HK-2 (cell line): ENCODE data around the gene SLC9A9.

Experiments
- DNase-seq: peaks from one replicate; pipeline ENCODE4 v3.0.0-alpha.2; 2018; ENCODE audit not compliant: unreplicated experiment

SLC9A9 gene

GRCh38 chr3:143252931-143253330 is 595.3 kb downstream of the SLC9A9 start:
- no peak for DNase-seq

- DNase-seq: no peak
Measured at GRCh38 chr3:143249014-143249413, 599.3 kb downstream of the SLC9A9 start.

DNA sequence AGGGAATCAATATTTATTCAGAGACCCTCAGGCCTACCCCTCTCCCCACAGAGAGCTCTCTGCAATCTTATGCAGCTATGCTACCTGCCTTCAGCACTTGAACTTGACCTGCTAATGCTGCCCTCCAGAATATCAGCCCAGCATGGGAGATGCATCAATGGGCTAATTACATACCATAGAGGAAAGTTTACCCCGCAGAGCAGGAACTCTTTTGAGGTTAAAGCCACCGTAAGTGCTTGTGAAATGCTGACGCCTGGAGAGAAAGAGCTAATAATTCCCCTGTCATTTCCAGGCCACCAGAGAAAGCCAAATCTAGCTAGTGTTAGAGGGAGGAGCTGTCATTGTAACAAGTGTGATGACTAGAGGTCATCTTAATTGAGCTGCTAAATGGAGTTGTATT is 601.2 kb downstream of the SLC9A9 start:
- no peak for DNase-seq

DNA sequence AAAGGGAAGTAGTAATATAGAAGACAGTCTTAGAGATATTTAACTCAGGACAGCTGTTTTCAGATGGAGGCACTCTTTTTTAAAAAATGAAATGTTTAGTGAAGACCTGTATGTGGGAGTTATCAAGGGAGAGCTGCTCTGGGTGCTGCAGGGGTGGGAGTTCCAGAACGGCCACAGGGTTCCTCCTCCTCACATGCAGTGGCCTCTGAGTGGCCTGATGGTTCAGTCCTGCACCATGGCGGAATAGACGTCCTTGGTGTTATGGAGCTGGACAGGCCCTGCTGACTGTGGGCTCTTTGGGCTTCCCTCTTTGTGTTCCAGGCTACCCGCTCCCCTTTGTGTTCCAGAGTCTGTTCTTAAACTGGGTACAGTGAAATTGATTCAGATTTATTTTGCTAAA is 602.6 kb downstream of the SLC9A9 start:
- no peak for DNase-seq

- DNase-seq: no peak
Measured at GRCh38 chr3:143244516-143245063, 603.7 kb downstream of the SLC9A9 start.

DNA sequence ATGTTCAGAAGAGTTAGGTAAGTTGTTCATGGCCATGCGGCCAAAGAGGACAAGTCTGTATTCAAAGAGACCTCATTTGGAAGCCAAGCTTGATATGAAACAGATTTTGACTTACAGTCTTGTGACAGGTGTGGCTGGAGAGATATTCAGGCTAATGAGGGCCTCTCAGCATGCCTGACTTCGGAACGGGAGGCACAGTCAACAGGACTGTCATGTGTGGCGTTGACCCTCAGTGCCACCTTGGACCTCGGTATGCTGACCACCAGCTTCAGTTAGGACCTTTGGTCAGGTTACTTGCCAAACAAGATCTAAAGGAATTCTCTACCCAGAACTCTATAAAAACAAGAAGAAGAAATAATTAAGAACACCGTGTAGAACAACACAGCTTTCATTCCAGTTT is 604.6 kb downstream of the SLC9A9 start:
- no peak for DNase-seq

DNA sequence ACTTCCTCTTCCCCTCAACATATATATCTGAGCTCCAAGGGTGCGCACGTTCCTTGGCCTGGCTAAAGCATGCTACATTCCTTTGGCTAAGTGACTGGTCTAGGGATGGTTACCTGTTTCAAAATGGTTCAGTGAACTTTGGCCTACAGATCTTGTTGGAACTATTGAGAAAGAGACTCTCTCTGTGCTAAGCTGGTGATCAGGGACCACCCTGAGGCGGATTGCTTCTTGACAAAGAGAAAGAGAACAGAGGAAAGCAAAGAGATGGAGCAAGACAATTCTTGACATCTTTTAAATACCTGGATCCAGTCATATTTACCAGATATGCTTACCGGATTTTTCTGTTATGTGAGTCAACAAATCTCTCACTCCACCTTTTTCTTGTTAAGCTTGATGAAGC is 605.6 kb downstream of the SLC9A9 start:
- no peak for DNase-seq

GRCh38 chr3:143242101-143242500 is 606.2 kb downstream of the SLC9A9 start:
- no peak for DNase-seq

GRCh38 chr3:143241481-143241951 is 606.8 kb downstream of the SLC9A9 start:
- no peak for DNase-seq

GRCh38 chr3:143240886-143241285 is 607.4 kb downstream of the SLC9A9 start:
- DNase-seq: no peak

GRCh38 chr3:143239031-143239430 is 609.2 kb downstream of the SLC9A9 start:
- DNase-seq: no peak

- DNase-seq: no peak
Measured at GRCh38 chr3:143237077-143237627, 611.1 kb downstream of the SLC9A9 start.

GRCh38 chr3:143236226-143236964 is 611.9 kb downstream of the SLC9A9 start:
- no peak for DNase-seq

DNA sequence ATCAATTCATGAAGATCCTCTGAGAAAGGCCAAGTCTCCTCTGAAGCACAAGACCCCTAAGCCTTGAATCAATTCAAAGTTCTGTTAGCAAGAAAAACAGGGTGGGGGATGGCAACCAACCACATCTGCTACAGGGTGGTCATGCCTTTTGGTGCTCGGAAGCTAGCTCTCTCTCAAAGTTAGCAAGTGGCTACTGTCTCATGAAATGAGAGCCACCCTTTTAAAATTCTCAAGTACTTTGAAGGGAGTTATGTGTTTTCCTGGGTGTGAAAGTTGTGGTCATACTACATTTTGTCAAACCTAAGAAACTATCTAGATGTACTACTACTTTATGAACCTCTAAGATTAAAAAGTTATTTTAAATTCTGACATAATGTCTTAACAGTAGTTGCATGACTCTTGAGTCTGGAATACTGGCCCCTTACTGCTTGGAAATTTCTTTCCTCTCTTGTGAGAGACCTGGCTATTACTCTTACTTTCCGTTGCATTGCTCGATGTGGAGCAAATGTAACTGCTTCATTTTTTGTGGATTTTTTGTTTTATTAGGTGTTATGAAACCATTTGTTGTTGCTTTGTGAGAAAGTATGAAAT is 612.6 kb downstream of the SLC9A9 start:
- DNase-seq: no peak

- no peak for DNase-seq
Measured at GRCh38 chr3:143234526-143234925, 613.7 kb downstream of the SLC9A9 start.

DNA sequence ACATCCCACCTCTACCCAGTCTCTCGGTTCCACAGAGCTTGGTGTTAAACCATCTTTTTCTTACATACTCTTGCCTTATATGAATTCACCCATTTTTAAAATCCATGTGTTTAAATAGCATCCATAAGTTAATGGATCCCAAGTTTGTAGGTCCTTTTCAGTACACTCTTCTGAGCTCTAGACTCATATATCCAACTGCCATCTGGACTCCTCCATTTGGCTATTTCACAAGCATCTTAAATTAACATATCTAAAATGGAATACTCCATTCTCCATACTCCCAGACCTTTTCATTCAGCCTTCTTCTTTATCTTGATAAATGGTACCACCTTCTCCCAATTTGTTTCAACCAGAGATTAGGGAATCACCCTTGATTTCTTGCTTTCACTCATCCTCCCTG is 615.3 kb downstream of the SLC9A9 start:
- no peak for DNase-seq

GRCh38 chr3:143228405-143228804 is 619.9 kb downstream of the SLC9A9 start:
- DNase-seq: no peak

DNA sequence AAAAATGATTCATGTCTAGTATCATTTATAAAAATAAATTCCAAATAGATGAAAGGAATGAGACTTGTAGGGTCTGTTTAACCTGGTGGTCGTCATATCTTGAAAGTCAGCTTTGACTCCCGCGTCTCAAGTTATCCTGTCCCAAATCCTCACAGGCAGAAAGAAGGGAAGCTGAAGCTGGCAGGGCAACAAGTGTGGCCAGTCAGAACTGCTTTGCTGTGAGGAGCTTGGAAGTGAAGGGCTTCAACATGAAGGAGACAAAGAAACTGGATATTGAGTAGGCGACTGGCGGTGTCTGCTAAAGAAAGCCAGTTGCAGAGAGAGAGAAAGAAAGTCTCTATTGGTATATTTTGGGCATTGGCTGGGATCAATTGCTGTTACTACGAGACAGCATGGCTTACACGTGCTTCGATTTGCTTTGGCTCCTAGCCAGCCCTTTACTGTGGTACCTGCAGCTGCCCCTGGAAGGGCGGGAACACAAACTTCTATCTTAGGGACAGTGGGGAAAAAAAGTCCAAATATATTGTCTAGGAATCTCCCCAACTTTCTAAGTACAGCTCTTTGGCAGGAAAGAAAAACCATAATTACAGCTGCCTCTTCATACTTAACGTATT is 621.5 kb downstream of the SLC9A9 start:
- no peak for DNase-seq

DNA sequence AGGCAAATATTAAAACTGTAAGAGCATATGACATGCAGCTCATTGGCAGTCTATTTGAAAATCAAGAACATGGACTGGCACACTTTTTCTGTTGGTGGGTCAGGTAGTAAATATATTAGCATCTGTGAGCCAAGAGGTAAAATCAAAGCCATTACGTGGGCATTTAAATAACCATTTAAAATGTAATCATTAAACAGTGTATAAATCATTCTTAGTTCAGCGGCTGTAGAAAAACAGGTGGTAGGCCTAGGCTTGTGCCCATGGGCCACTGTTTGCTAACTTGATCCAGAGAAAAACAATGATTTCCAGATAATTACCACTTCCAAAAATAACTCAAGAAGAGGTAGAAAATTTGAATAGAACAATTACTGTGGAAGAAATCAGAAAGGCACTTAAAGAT is 623.6 kb downstream of the SLC9A9 start:
- no peak for DNase-seq

DNA sequence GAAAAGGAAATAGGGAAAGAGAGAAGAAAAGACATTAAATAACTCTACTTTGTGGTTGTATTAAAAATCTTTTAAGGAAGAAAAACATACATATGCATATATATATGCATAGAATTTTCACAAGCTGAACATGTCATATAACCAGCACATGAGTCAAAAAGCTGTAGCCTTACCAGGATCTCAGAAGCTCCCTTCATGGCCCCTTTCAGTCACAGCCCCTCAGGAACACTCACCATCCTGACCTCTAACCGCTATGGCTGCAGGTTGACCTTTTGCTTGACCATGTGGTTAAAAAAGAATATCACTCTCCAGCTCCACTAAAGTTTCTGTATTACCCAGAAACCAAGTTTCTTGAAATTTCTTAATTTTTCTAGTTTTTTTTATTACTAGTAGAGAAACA is 625.3 kb downstream of the SLC9A9 start:
- no peak for DNase-seq

DNA sequence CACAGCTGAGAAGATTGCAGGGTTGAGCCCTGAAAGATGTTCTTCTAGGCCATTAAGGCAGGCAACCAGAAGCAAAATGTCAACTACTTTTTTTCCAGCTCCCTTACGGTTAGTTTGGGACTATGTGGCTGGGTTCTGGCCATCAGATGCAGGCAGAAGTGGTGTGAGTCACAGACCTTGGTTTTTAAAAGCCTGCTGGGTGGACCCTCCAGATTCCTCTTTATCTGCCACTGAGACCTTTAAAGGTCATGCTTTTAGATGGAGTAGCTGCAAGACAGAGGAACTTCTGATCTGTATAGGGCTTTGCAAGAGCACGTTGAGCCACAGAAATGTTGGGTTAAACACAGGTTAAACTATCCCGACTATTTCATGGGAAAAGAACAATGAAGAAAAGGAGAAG is 625.8 kb downstream of the SLC9A9 start:
- no peak for DNase-seq

DNA sequence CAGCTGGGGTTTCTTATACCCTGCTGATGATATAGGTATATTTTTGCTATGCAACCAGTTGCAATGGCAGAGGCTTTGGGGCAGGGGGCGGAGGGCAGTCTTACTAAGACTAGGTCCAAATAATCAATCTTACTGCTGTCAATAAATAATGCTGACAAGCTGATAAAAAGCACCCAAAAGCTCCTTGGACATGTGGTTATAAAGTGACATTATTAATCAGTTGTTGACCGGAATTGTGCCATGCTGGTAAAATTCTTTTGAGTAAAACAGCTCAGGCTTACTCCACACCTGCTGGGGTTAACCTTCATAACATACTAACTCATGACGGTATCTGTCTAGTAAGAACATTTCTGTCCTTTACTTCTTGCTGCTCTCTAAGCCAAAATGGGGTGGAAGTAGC is 626.8 kb downstream of the SLC9A9 start:
- DNase-seq: no peak

DNA sequence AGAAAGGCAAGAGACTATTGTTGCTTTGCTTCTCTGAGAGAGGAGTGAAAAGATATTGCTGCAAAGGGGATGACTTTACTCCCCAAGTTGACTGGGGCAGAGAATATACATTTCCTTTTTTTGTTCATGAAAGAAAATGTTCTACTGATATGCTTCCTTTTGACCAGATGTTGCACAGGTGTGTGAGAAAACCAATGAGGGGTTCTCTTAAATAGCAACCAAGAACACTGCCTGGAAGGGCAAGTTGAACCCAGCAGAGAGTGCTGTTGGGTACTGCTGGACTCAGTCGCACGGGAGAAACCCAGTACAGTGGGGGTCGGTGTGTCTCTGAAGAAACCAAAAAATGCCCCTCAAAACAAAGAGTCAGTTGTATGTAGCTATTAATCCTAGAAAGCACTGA is 627.5 kb downstream of the SLC9A9 start:
- no peak for DNase-seq
